Progenitor cell of endocrine pancreas (in vitro differentiated cells): ENCODE data around the gene RNF17. TPM values are rescaled to one million over a fixed set of nuclear protein-coding genes. Genes with fewer than 3 reads are reported as not detected.

Experiments used
- DNase-seq: peaks from one replicate; pipeline ENCODE4 v3.0.0; 2021; ENCODE audit warnings: low spot score; ENCODE audit not compliant: unreplicated experiment
- H3K27ac Mint-ChIP-seq: 2 replicates; pipeline ENCODE4 v1.8.0; 2021; ENCODE audit warnings: mild to moderate bottlenecking, moderate library complexity, mixed read lengths
- H3K27me3 Mint-ChIP-seq: 2 replicates; pipeline ENCODE4 v1.8.0; 2021; ENCODE audit warnings: mixed read lengths
- H3K36me3 Mint-ChIP-seq: 2 replicates; pipeline ENCODE4 v1.8.0; 2022; ENCODE audit warnings: mixed read lengths; ENCODE audit not compliant: insufficient read depth
- H3K4me1 Mint-ChIP-seq: 2 replicates; pipeline ENCODE4 v1.8.0; 2021; ENCODE audit warnings: low read depth, mixed read lengths
- H3K4me3 Mint-ChIP-seq: 2 replicates; pipeline ENCODE4 v1.8.0; 2021; ENCODE audit warnings: low read depth, mild to moderate bottlenecking, moderate library complexity, mixed read lengths
- H3K9me3 Mint-ChIP-seq: 2 replicates; pipeline ENCODE4 v1.8.0; 2021; ENCODE audit warnings: low read depth, mixed read lengths
- total RNA-seq: library from RNA; stranded (reverse); gene quantifications from 2 replicates; pipeline ENCODE4 v1.2.1, GENCODE V29; 2021
- TF ChIP-seq, protein P1 (sequence below): fragments of 200-600 bp; sonication (generic); IDR thresholded peaks from one replicate; pipeline ENCODE4 v1.5.0; 2021; ENCODE audit warnings: antibody characterized with exemption, mild to moderate bottlenecking; ENCODE audit not compliant: unreplicated experiment

Gene RNF17
- total RNA-seq, 1 donor from 2014 or later: not detected

DNA sequence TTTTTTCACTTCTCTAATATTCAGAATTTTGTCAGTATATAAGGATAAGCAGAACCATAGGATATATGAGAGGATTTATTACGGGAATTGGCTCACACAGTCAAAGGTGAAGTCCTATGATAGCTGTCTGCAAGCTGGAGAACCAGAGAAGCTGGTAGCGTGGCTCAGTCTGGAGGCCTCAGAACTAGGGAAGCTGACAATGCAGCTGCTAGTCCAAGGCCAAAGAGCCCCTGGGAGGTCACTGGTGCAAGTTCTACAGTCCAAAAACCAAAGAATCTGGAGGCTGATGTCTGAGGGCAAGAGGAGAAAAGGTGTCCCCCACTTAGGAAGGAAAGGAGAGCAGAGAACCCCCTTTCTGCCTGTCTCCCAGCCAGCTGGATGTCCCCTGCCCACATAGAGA, 114.4 kb downstream of the RNF17 start:
- H3K4me3 Mint-ChIP-seq: no peak overlapping the region
- no peak overlapping the region for H3K27ac Mint-ChIP-seq
- no peaks in the 10 kb centered on the region for H3K27me3 Mint-ChIP-seq
- H3K4me1 Mint-ChIP-seq: no peaks in the 10 kb centered on the region
- H3K36me3 Mint-ChIP-seq: no peaks in the 10 kb centered on the region
- TF ChIP-seq, protein P1, sequence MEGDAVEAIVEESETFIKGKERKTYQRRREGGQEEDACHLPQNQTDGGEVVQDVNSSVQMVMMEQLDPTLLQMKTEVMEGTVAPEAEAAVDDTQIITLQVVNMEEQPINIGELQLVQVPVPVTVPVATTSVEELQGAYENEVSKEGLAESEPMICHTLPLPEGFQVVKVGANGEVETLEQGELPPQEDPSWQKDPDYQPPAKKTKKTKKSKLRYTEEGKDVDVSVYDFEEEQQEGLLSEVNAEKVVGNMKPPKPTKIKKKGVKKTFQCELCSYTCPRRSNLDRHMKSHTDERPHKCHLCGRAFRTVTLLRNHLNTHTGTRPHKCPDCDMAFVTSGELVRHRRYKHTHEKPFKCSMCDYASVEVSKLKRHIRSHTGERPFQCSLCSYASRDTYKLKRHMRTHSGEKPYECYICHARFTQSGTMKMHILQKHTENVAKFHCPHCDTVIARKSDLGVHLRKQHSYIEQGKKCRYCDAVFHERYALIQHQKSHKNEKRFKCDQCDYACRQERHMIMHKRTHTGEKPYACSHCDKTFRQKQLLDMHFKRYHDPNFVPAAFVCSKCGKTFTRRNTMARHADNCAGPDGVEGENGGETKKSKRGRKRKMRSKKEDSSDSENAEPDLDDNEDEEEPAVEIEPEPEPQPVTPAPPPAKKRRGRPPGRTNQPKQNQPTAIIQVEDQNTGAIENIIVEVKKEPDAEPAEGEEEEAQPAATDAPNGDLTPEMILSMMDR: no peak
- no peak for DNase-seq
- H3K9me3 Mint-ChIP-seq: no peaks in the 10 kb centered on the region

DNA sequence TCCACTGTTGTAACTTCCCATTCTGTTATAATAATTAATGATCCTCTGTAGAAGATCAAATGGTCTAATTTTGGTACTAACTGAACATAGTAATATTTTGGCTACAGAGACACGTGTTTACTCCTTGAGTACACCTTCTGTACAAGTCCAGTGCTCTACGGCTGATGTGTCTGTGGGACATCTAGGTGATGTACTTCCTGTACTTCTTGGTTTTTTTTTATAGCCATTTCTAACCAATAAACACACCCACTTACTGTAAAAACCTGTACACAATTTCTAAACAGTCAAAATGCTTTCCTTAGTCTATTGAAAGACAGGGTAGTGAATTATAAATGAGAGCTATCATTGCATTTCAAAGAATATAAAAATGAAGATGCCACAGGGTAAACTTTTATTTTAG, 118.7 kb downstream of the RNF17 start:
- H3K27me3 Mint-ChIP-seq: no peaks in the 10 kb centered on the region
- no peak for DNase-seq
- H3K4me3 Mint-ChIP-seq: no peak overlapping the region
- no peaks in the 10 kb centered on the region for H3K4me1 Mint-ChIP-seq
- H3K27ac Mint-ChIP-seq: no peak overlapping the region
- H3K9me3 Mint-ChIP-seq: no peaks in the 10 kb centered on the region
- TF ChIP-seq, protein P1: no peak
- peaks cover 5% of the 10 kb centered on the region for H3K36me3 Mint-ChIP-seq

DNA sequence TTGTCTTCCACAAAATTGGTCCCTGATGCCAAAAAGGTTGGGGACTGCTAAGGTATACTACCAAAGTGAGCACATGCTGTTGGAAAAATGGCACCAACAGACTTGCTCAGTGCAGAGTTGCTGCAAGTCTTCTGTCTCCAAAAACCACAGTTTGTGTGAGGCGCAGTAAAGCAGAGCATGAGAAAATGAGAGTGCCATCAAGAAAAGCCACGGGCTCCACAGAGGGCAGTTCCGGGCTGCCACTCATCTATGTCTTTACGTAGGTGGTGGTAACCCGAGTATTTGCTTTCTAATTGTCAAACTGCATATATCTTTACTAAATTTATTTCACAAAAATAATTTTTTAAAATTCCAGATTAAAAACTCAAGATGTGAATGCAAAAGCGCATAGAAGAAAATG, 123.8 kb downstream of the RNF17 start:
- no peak overlapping the region for H3K4me3 Mint-ChIP-seq
- H3K4me1 Mint-ChIP-seq: peaks cover 4% of the 10 kb centered on the region
- H3K9me3 Mint-ChIP-seq: no peaks in the 10 kb centered on the region
- peaks cover 22% of the 10 kb centered on the region for H3K36me3 Mint-ChIP-seq
- no peak for DNase-seq
- TF ChIP-seq, protein P1: no peak
- no peak overlapping the region for H3K27ac Mint-ChIP-seq
- H3K27me3 Mint-ChIP-seq: no peaks in the 10 kb centered on the region

DNA sequence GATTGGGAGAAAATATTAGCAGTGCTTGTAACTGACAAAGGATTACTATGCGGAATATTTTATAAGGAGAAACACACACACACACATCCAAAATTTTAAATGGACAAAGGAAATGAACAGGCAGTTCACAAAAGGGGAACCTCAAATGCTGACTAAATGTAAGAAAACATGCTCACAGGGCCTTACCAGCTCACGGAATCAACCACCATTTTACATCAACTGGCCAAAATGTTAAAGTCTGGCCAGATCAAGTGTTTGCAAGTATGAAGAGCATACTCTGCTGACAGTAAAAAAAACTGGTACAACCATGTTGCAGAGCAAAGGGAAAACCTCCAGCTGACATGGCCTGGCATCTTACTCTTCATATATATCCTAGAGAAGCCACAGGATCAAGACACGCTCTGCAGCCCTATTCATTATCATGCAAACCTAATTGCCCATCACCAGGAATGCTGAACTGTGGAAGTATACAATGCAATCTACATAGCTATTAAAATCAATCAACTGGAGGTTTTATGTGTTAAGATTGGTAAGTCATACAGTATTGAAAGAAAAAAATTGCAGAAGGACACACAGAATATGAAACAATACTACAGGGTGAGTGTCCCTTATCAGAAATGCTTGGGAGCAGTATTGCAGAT, 124.4 kb downstream of the RNF17 start:
- Mint-ChIP-seq H3K4me3 (no peak overlapping the region), H3K27ac (no peak overlapping the region), H3K36me3 (peaks cover 26% of the 10 kb centered on the region), H3K9me3 (no peaks in the 10 kb centered on the region), H3K4me1 (peaks cover 4% of the 10 kb centered on the region), H3K27me3 (no peaks in the 10 kb centered on the region)
- TF ChIP-seq, protein P1: no peak
- no peak for DNase-seq

DNA sequence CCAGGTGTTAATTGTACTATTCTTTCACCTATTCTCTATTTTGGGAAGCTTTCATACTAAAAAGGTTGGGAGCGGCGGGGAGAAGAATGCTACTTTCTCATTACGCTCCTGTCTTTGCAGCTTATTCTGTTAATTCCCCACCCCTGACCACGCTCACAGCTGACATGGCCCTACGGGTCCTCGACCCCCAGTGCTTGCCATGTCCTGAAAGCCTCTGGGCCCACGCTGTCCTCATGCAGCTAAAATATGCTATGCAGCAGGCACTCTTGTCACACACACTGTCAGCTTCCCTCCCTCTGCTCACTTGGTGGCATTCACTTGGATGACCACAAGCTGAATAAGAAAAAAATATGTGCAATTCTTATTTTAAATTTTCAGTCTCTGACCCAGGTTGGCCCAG, 126.3 kb downstream of the RNF17 start:
- Mint-ChIP-seq H3K36me3 (peaks cover 26% of the 10 kb centered on the region), H3K27me3 (no peaks in the 10 kb centered on the region), H3K9me3 (no peaks in the 10 kb centered on the region), H3K4me3 (no peak overlapping the region), H3K4me1 (peaks cover 4% of the 10 kb centered on the region), H3K27ac (no peak overlapping the region)
- no peak for DNase-seq
- TF ChIP-seq, protein P1: no peak
